ENCODE data around the gene SERPINB2.

The SERPINB2 gene

DNA sequence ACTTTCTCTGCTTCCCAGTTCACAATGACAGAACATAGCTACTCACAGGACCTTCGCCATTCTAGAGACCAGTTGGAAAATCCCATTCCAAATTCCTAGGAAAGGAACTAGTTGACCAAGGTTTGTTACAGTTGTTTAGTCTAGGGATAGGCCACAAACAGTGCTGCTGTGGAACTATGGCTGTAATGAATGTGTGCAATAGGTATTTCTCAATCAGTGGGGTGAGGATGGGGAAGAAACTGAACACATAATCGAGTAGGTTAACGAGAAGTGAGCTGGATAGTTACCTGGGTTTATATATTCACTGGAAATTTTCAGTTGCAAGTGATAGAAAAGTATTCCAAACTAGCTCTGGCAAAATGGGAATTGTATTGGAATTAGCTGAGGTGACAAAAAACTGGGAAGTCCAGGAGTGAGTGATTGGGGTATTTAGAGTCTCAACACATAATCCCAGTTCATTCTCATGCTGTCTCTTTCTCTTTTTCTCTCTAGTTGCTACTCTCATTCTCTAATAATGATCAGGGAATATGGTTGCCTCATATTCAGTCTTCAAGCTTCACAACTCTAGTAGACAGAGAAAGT is 43.4 kb downstream of the SERPINB2 start (continued):
- TF ChIP-seq, protein P1, sequence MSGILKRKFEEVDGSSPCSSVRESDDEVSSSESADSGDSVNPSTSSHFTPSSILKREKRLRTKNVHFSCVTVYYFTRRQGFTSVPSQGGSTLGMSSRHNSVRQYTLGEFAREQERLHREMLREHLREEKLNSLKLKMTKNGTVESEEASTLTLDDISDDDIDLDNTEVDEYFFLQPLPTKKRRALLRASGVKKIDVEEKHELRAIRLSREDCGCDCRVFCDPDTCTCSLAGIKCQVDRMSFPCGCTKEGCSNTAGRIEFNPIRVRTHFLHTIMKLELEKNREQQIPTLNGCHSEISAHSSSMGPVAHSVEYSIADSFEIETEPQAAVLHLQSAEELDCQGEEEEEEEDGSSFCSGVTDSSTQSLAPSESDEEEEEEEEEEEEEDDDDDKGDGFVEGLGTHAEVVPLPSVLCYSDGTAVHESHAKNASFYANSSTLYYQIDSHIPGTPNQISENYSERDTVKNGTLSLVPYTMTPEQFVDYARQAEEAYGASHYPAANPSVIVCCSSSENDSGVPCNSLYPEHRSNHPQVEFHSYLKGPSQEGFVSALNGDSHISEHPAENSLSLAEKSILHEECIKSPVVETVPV (CRISPR knock-in tag; IDR thresholded peaks at IDR 0.05): no peak
- TF ChIP-seq ISL1 (CRISPR knock-in tag; IDR thresholded peaks at IDR 0.05): no peak
- TF ChIP-seq RARB (CRISPR knock-in tag; IDR thresholded peaks at IDR 0.05): no peak

DNA sequence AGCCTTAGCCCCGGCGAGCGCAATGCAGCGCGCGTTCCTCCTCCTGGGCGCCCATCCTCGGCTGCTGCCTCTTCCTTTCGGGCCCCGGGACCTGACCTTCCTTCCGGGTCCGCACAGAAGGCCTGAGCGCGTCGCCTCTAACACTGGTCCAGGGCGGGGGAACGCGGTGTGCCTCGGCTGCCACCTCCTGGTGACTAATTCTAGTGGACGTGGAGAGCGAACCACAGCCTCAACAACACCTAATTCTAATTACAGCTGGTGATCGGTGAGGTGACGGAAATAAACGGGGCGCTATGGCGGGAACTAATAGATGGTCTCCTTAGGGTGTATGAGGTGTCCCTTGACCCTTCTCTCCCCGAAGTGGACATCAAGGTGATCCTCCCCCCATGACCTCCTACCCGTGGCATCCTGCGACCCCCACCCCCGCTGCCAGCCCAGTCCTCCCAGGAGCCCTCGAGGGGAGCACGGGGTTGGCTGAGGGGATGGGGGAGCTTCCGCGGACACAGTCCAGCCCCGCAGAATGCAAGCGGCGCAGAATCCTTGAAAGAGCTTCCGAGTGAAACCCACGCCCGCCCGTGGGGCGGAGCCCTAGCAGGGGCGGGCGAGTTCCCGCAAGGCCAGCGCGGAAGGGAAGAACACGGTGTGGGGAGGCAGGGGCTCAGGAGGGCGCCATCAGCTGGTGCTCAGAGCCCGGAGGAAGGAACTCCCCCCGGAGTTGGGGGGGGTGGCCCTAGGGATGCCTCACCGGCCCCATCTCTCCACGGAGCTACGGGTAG is 48.8 kb downstream of the SERPINB2 start:
- peak; percentile 99 for ATAC-seq
- TF ChIP-seq CSDC2 (CRISPR knock-in tag; IDR thresholded peaks at IDR 0.05) (no peak), SNAI2 (CRISPR knock-in tag; IDR thresholded peaks at IDR 0.05) (no peak), RARB (CRISPR knock-in tag; IDR thresholded peaks at IDR 0.05) (no peak), OSR1 (CRISPR knock-in tag; IDR thresholded peaks at IDR 0.05) (no peak), ZC3H10 (CRISPR knock-in tag; IDR thresholded peaks at IDR 0.05) (no peak), TOX (CRISPR knock-in tag; IDR thresholded peaks at IDR 0.05; ENCODE audit: borderline replicate concordance) (no peak), ZNF8 (CRISPR knock-in tag; IDR thresholded peaks at IDR 0.05) (no peak), GLIS3 (CRISPR knock-in tag; IDR thresholded peaks at IDR 0.05) (no peak), ZFP30 (CRISPR knock-in tag; IDR thresholded peaks at IDR 0.05) (no peak), ZFP3 (CRISPR knock-in tag; IDR thresholded peaks at IDR 0.05) (no peak), ARNTL (CRISPR knock-in tag; IDR thresholded peaks at IDR 0.05; ENCODE audit: borderline replicate concordance, low read depth) (no peak), ZNF565 (CRISPR knock-in tag; conservative IDR thresholded peaks at IDR 0.05; ENCODE audit: low read depth) (no peak), ISL1 (CRISPR knock-in tag; IDR thresholded peaks at IDR 0.05) (no peak), BACH2 (CRISPR knock-in tag; IDR thresholded peaks at IDR 0.05; ENCODE audit: borderline replicate concordance) (no peak), ESRRG (CRISPR knock-in tag; IDR thresholded peaks at IDR 0.05) (no peak), ZNF70 (CRISPR knock-in tag; IDR thresholded peaks at IDR 0.05) (no peak), TCF4 (CRISPR knock-in tag; IDR thresholded peaks at IDR 0.05; ENCODE audit: borderline replicate concordance) (no peak), PPARA (CRISPR knock-in tag; IDR thresholded peaks at IDR 0.05; ENCODE audit: borderline replicate concordance) (no peak)
- TF ChIP-seq, protein P2, sequence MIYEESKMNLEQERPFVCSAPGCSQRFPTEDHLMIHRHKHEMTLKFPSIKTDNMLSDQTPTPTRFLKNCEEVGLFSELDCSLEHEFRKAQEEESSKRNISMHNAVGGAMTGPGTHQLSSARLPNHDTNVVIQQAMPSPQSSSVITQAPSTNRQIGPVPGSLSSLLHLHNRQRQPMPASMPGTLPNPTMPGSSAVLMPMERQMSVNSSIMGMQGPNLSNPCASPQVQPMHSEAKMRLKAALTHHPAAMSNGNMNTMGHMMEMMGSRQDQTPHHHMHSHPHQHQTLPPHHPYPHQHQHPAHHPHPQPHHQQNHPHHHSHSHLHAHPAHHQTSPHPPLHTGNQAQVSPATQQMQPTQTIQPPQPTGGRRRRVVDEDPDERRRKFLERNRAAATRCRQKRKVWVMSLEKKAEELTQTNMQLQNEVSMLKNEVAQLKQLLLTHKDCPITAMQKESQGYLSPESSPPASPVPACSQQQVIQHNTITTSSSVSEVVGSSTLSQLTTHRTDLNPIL (CRISPR knock-in tag; IDR thresholded peaks at IDR 0.05; ENCODE audit: low read depth): no peak
- TF ChIP-seq, protein P3, sequence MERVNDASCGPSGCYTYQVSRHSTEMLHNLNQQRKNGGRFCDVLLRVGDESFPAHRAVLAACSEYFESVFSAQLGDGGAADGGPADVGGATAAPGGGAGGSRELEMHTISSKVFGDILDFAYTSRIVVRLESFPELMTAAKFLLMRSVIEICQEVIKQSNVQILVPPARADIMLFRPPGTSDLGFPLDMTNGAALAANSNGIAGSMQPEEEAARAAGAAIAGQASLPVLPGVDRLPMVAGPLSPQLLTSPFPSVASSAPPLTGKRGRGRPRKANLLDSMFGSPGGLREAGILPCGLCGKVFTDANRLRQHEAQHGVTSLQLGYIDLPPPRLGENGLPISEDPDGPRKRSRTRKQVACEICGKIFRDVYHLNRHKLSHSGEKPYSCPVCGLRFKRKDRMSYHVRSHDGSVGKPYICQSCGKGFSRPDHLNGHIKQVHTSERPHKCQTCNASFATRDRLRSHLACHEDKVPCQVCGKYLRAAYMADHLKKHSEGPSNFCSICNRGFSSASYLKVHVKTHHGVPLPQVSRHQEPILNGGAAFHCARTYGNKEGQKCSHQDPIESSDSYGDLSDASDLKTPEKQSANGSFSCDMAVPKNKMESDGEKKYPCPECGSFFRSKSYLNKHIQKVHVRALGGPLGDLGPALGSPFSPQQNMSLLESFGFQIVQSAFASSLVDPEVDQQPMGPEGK (CRISPR knock-in tag; IDR thresholded peaks at IDR 0.05; ENCODE audit: borderline replicate concordance): no peak

DNA sequence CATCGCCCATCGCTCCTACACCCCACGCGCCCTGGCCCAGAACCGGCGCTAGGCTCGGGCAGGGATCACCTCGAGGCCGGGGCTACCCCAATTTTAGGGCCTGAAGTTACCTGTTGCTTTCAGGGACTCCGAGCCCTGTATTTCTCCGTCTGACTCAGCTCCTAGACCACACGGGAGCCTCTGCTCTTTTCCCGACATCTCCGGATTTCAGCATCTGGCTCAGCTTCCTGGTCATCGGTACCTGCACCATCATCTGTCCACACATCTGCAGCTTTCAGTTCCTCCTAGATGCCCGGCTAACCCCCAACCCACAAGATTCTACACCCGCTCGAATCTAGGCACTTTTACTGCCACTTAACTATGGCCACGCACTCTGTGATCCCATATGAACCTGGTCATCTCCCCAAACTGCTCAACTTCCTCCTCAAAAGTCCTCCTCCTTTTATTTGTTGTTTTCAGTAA is 49.5 kb downstream of the SERPINB2 start:
- TF ChIP-seq ZNF8 (CRISPR knock-in tag; IDR thresholded peaks at IDR 0.05) (no peak), SNAI2 (CRISPR knock-in tag; IDR thresholded peaks at IDR 0.05) (no peak), GLIS3 (CRISPR knock-in tag; IDR thresholded peaks at IDR 0.05) (no peak)
- no peak for ATAC-seq

DNA sequence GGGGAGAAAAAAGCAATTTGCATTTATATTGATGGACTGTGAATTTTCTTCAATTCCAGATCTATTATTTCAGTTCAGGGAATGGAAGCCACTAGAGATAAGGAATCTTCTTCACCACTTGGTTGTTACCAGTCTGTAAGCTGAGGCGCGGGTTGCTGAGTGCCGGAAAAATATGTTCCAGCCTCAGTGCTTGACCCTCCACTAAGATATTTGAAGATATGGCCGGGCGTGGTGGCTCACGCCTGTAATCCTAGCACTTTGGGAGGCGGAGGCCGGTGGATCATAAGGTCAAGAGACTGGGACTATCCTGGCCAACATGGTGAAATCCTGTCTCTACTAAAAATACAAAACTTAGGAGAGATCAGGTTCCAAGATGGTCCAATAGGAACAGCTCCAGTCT is 52.5 kb downstream of the SERPINB2 start:
- ATAC-seq: no peak
- TF ChIP-seq RARB (CRISPR knock-in tag; IDR thresholded peaks at IDR 0.05) (no peak), SNAI2 (CRISPR knock-in tag; IDR thresholded peaks at IDR 0.05) (no peak), ZFP30 (CRISPR knock-in tag; IDR thresholded peaks at IDR 0.05) (no peak), TCF4 (CRISPR knock-in tag; IDR thresholded peaks at IDR 0.05; ENCODE audit: borderline replicate concordance) (no peak), ISL1 (CRISPR knock-in tag; IDR thresholded peaks at IDR 0.05) (no peak), TOX (CRISPR knock-in tag; IDR thresholded peaks at IDR 0.05; ENCODE audit: borderline replicate concordance) (no peak), ESRRG (CRISPR knock-in tag; IDR thresholded peaks at IDR 0.05) (no peak), GLIS3 (CRISPR knock-in tag; IDR thresholded peaks at IDR 0.05) (no peak), ZNF565 (CRISPR knock-in tag; conservative IDR thresholded peaks at IDR 0.05; ENCODE audit: low read depth) (no peak), ZNF8 (CRISPR knock-in tag; IDR thresholded peaks at IDR 0.05) (no peak), CSDC2 (CRISPR knock-in tag; IDR thresholded peaks at IDR 0.05) (no peak)
- TF ChIP-seq, protein P3 (CRISPR knock-in tag; IDR thresholded peaks at IDR 0.05; ENCODE audit: borderline replicate concordance): no peak
- TF ChIP-seq, protein P1 (CRISPR knock-in tag; IDR thresholded peaks at IDR 0.05): no peak
- TF ChIP-seq, protein P2 (CRISPR knock-in tag; IDR thresholded peaks at IDR 0.05; ENCODE audit: low read depth): no peak
- TF ChIP-seq, protein P4, sequence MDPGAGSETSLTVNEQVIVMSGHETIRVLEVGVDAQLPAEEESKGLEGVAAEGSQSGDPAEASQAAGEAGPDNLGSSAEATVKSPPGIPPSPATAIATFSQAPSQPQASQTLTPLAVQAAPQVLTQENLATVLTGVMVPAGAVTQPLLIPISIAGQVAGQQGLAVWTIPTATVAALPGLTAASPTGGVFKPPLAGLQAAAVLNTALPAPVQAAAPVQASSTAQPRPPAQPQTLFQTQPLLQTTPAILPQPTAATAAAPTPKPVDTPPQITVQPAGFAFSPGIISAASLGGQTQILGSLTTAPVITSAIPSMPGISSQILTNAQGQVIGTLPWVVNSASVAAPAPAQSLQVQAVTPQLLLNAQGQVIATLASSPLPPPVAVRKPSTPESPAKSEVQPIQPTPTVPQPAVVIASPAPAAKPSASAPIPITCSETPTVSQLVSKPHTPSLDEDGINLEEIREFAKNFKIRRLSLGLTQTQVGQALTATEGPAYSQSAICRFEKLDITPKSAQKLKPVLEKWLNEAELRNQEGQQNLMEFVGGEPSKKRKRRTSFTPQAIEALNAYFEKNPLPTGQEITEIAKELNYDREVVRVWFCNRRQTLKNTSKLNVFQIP (CRISPR knock-in tag; IDR thresholded peaks at IDR 0.05; ENCODE audit: borderline replicate concordance, low read depth): no peak
